Tibial artery (tissue), 4 donors: Measurements from ENCODE around the gene CYP46A1.

Source experiments
- DNase-seq, 2 donors: peaks; one replicate each; pipeline ENCODE4 v3.0.0-alpha.2; 2019
- H3K27ac ChIP-seq, 2 donors: fragments of 200-600 bp; sonication (generic) in 1 of 2; 1 replicate in 1 of 2; 2 replicates in 1 of 2; pipeline ENCODE4 v1.5.1; 2018 to 2019; ENCODE audit warnings: mild to moderate bottlenecking in 1 of 2
- H3K27me3 ChIP-seq, 2 donors: fragments of 200-600 bp; sonication (generic) in 1 of 2; one replicate each; pipeline versions ENCODE4 v1.5.1 to v1.6.0; 2016 to 2019
- H3K36me3 ChIP-seq, 3 donors: fragments of 200-600 bp; sonication (generic) in 2 of 3; one replicate each; pipeline ENCODE4 v1.5.1; 2016 to 2019; ENCODE audit warnings: mild to moderate bottlenecking in 2 of 3
- H3K4me1 ChIP-seq, 4 donors: fragments of 200-600 bp; sonication (generic) in 2 of 4; 1 replicate in 3 of 4; 2 replicates in 1 of 4; pipeline ENCODE4 v1.5.1; 2016 to 2019
- H3K4me3 ChIP-seq, 2 donors: fragments of 200-600 bp; sonication (generic) in 1 of 2; 1 replicate in 1 of 2; 2 replicates in 1 of 2; pipeline ENCODE4 v1.5.1; 2018 to 2019; ENCODE audit warnings: mild to moderate bottlenecking in 2 of 2
- H3K9me3 ChIP-seq, 3 donors: fragments of 200-600 bp; sonication (generic) in 1 of 3; one replicate each; pipeline ENCODE4 v1.5.1; 2016 to 2019
- intact Hi-C: fragments of 100-400 bp; cut with DNase I; formaldehyde crosslinking; loops from one replicate; pipeline ENCODE4 v1.15.0; 2023; ENCODE audit warnings: low total_unique reads
- TF ChIP-seq, protein P1 (sequence below), 2 experiments: fragments of 200-600 bp in 1 of 2; fragments of 450-650 bp in 1 of 2; IDR thresholded peaks; one replicate each; pipeline ENCODE4 v1.5.1; 2017 to 2019; ENCODE audit warnings: antibody characterized with exemption in 2 of 2, mild to moderate bottlenecking in 1 of 2, moderate library complexity in 1 of 2

Gene CYP46A1

GRCh38 chr14:99741227-99741976 lies 57.3 kb downstream of the CYP46A1 start:
- H3K9me3 ChIP-seq, result no peaks in the 10 kb centered on the region
- no peaks in the 10 kb centered on the region for H3K27me3 ChIP-seq
- no peak for DNase-seq
- peaks cover 0 to 46% (median 34%) of the 10 kb centered on the region in 4 donors for H3K4me1 ChIP-seq
- no peak overlapping the region for H3K4me3 ChIP-seq
- TF ChIP-seq, protein P1, sequence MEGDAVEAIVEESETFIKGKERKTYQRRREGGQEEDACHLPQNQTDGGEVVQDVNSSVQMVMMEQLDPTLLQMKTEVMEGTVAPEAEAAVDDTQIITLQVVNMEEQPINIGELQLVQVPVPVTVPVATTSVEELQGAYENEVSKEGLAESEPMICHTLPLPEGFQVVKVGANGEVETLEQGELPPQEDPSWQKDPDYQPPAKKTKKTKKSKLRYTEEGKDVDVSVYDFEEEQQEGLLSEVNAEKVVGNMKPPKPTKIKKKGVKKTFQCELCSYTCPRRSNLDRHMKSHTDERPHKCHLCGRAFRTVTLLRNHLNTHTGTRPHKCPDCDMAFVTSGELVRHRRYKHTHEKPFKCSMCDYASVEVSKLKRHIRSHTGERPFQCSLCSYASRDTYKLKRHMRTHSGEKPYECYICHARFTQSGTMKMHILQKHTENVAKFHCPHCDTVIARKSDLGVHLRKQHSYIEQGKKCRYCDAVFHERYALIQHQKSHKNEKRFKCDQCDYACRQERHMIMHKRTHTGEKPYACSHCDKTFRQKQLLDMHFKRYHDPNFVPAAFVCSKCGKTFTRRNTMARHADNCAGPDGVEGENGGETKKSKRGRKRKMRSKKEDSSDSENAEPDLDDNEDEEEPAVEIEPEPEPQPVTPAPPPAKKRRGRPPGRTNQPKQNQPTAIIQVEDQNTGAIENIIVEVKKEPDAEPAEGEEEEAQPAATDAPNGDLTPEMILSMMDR (IDR thresholded peaks at IDR 0.05), result no peak
- no peak overlapping the region for H3K27ac ChIP-seq
- no peaks in the 10 kb centered on the region for H3K36me3 ChIP-seq
- intact Hi-C loops, result no loop called here

GRCh38 chr14:99742074-99742473 lies 58.0 kb downstream of the CYP46A1 start:
- DNase-seq, result no peak
- TF ChIP-seq, protein P1 (IDR thresholded peaks at IDR 0.05), result no peak
- no peaks in the 10 kb centered on the region for H3K36me3 ChIP-seq
- no peak overlapping the region for H3K4me3 ChIP-seq
- no peaks in the 10 kb centered on the region for H3K27me3 ChIP-seq
- intact Hi-C loops, result no loop called here
- H3K27ac ChIP-seq, result no peak overlapping the region
- no peaks in the 10 kb centered on the region for H3K9me3 ChIP-seq
- peaks cover 0 to 47% (median 34%) of the 10 kb centered on the region in 4 donors for H3K4me1 ChIP-seq

DNA sequence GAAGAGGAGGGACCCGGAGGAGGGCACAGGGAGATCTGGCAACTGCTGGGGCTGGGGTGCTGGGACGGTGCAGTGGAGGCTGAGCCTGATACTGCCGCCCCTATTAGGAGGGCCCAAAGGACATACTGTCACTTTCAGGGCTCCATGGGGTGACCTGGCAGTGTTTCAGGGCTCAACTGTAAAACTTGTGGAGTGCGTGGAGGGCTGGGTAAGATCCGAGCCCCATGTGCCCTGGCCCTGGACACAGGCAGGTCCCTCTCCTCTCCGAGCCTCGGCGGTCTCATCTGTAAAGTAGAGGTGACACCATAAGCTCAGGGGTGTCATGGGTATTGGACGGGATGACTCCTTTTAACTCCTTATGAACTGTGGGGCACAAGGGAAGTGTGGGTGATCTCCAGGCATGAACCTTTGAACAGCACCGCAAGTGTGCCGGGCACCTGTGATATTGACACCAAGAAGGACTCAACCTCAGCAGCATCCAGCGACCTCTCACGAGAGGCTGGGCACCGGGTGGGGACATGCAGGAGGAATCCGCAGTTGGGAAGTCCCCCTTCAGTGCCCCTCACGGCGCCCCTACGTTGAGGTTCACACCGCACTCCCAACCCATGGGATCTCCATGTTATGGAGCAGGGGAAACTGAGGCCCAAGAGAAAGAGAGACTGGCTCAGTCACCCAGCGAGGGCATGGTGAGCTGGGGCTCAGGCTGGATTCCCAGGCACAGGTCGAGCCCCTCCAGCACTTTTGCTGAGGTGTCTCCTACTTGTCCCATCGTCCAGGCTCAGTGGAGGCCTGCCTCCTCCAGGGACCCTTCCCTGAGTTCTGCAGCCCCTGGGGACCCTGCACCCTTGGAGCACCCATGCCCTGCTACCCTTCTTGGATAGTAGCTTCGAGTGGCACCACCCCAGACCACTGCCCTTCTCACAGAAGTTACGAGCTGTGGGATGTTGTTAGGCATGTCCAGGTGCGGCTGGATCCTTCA lies 58.7 kb downstream of the CYP46A1 start:
- Histone ChIP-seq H3K27ac (no peak overlapping the region), H3K4me1 (peaks cover 0 to 43% (median 28%) of the 10 kb centered on the region in 4 donors), H3K27me3 (no peaks in the 10 kb centered on the region), H3K4me3 (no peak overlapping the region), H3K36me3 (no peaks in the 10 kb centered on the region), H3K9me3 (no peaks in the 10 kb centered on the region)
- intact Hi-C loops, result no loop called here
- TF ChIP-seq, protein P1 (IDR thresholded peaks at IDR 0.05), result no peak
- DNase-seq, result no peak

DNA sequence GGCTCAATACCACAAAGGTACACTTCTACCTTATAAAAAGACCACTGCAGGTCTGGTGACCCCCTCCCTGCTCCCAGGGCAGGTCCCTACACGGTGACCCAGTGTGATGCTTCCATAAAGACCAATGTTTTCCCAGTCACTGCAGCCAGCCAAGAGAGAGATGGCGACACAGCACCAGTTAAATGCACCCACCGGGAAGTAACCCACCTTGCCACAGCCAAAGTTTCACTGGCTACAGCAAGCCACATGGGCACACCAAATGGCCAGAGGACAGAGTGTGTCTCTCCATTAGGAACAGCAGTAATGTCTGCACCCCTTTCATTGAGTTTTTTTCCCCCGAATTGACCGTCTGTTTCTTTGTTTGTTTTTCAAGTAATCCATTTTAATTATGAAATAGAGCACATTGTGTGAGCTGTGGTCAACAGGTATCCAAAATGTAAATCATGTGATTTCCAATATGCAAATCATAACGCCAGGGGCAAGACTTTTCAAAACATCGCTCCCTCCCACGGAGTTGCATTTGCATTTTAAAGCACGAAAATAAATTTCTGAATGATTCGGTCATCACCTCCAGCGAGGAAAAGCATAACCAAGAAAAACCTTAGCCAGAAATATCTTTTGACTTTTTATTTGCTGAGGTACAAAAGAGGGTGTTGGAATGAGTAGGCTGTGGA lies 60.2 kb downstream of the CYP46A1 start:
- TF ChIP-seq, protein P1 (IDR thresholded peaks at IDR 0.05), result no peak
- Histone ChIP-seq H3K9me3 (no peaks in the 10 kb centered on the region), H3K27me3 (no peaks in the 10 kb centered on the region), H3K4me3 (no peak overlapping the region), H3K36me3 (no peaks in the 10 kb centered on the region), H3K4me1 (peaks cover 0 to 33% (median 20%) of the 10 kb centered on the region in 4 donors), H3K27ac (peak overlapping the region; percentile 69 to 76)
- intact Hi-C loops, result no loop called here
- no peak for DNase-seq

- TF ChIP-seq, protein P1 (IDR thresholded peaks at IDR 0.05), result no peak
- Histone ChIP-seq H3K27ac (peak overlapping the region; percentile 69 to 76), H3K36me3 (no peaks in the 10 kb centered on the region), H3K4me1 (peaks cover 0 to 37% (median 24%) of the 10 kb centered on the region in 4 donors), H3K9me3 (no peaks in the 10 kb centered on the region), H3K27me3 (no peaks in the 10 kb centered on the region), H3K4me3 (no peak overlapping the region)
- intact Hi-C loops, result no loop called here
- no peak for DNase-seq
Observed at GRCh38 chr14:99744873-99745224, 60.8 kb downstream of the CYP46A1 start.
